ENCODE measurements around the gene LGALSL.

DNA sequence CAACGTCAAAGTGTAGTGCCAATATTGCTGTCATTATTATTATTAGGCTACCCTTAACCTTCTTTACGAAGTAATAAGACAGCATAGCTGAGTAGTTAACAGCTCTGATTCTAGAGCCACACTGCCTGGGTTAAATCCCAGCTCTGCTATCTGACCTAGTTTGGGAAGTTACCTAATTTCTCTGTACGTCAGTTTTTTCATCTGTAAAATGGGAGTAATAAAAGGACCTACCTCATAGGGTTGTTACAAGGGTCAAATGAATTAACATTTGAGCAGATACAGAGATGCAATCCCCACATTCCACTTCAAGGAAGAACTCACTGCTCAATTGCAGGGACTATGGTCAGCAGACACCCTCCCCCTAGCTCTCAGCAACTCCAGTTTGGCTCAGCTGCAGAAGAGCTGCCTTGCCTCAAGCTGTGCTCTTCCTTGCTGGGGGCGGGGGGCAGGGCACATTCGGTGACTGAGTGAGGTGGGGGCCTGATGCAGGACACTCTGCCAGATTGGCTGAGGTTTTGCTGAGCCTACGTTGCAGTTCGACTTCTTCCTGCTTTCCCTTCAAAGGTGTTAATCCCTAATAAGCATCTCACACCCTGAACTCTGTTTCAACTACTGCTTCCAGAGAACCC, 11.0 kb upstream of the LGALSL start:
- TF ChIP-seq CHD2 (IDR thresholded peaks at IDR 0.05; ENCODE audit: low read length, partially characterized antibody) (no peak), RAD21 (IDR thresholded peaks at IDR 0.05; ENCODE audit: low read length) (no peak), GATA2 (CRISPR knock-in tag; IDR thresholded peaks at IDR 0.05) (no peak), TEAD4 (IDR thresholded peaks at IDR 0.05; ENCODE audit: borderline replicate concordance, insufficient read depth) (no peak), EP300 (IDR thresholded peaks at IDR 0.05; ENCODE audit: borderline replicate concordance in 1 of 2, low read depth in 1 of 2, low read length in 1 of 2) (no peak), POLR2AphosphoS5 (IDR thresholded peaks at IDR 0.05; ENCODE audit: low read depth, low read length) (no peak), RCOR1 (IDR thresholded peaks at IDR 0.05; ENCODE audit: low read length) (no peak), SIN3A (IDR thresholded peaks at IDR 0.05; ENCODE audit: borderline replicate concordance, low read depth, low read length) (no peak), JUND (IDR thresholded peaks at IDR 0.05) (no peak)
- TF ChIP-seq, protein P1, sequence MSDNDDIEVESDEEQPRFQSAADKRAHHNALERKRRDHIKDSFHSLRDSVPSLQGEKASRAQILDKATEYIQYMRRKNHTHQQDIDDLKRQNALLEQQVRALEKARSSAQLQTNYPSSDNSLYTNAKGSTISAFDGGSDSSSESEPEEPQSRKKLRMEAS (IDR thresholded peaks at IDR 0.05; ENCODE audit: low read depth) = no peak
- TF ChIP-seq, protein P2, sequence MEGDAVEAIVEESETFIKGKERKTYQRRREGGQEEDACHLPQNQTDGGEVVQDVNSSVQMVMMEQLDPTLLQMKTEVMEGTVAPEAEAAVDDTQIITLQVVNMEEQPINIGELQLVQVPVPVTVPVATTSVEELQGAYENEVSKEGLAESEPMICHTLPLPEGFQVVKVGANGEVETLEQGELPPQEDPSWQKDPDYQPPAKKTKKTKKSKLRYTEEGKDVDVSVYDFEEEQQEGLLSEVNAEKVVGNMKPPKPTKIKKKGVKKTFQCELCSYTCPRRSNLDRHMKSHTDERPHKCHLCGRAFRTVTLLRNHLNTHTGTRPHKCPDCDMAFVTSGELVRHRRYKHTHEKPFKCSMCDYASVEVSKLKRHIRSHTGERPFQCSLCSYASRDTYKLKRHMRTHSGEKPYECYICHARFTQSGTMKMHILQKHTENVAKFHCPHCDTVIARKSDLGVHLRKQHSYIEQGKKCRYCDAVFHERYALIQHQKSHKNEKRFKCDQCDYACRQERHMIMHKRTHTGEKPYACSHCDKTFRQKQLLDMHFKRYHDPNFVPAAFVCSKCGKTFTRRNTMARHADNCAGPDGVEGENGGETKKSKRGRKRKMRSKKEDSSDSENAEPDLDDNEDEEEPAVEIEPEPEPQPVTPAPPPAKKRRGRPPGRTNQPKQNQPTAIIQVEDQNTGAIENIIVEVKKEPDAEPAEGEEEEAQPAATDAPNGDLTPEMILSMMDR (IDR thresholded peaks at IDR 0.05) = no peak
- TF ChIP-seq, protein P3, sequence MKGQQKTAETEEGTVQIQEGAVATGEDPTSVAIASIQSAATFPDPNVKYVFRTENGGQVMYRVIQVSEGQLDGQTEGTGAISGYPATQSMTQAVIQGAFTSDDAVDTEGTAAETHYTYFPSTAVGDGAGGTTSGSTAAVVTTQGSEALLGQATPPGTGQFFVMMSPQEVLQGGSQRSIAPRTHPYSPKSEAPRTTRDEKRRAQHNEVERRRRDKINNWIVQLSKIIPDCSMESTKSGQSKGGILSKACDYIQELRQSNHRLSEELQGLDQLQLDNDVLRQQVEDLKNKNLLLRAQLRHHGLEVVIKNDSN (IDR thresholded peaks at IDR 0.05; ENCODE audit: borderline replicate concordance, low read depth) = no peak
